ENCODE data around the gene LYZL2. TPM values are rescaled to one million over a fixed set of nuclear protein-coding genes. Genes with fewer than 3 reads are reported as not detected.

LYZL2 gene
- total and polyA plus RNA-seq, 2 of the 8 experiments (the other 6 are each of a cell fraction or from before 2014, with no cell fraction given) = not detected

GRCh38 chr10:30586828-30587227 lies 42.7 kb downstream of the LYZL2 start (continued):
- TF ChIP-seq, protein P1, sequence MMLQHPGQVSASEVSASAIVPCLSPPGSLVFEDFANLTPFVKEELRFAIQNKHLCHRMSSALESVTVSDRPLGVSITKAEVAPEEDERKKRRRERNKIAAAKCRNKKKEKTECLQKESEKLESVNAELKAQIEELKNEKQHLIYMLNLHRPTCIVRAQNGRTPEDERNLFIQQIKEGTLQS (IDR thresholded peaks at IDR 0.05; ENCODE audit: insufficient read depth, low read depth, low read length) = no peak
